RWPE2 (cell line): ENCODE measurements around the gene NEURL1B.
"Not testable (repeated sequence)": the region's sequence is repeated elsewhere in the genome, so short reads cannot be mapped to it uniquely, and the experiment has no call there.

Experiments
- ATAC-seq: fragments of 200-7000 bp; cut with Tn5 transposase; 3 replicates; pipeline ENCODE4 v1.9.1; 2021; ENCODE audit warnings: low read depth
- DNase-seq: peaks from one replicate; pipeline ENCODE4 v3.0.0-alpha.2; 2020; ENCODE audit warnings: low spot score
- H3K27ac ChIP-seq: fragments of 450-650 bp; 2 replicates; pipeline ENCODE4 v1.5.1; 2017; ENCODE audit warnings: mild to moderate bottlenecking; ENCODE audit not compliant: poor library complexity, severe bottlenecking
- H3K27me3 ChIP-seq: fragments of 250-450 bp; sonication (Bioruptor Pico); 2 replicates; pipeline ENCODE4 v1.5.1; 2021; ENCODE audit warnings: mild to moderate bottlenecking, moderate library complexity; ENCODE audit not compliant: insufficient read depth, poor library complexity, severe bottlenecking
- H3K36me3 ChIP-seq: fragments of 250-450 bp; sonication (Bioruptor Pico); 2 replicates; pipeline ENCODE4 v1.5.1; 2020; ENCODE audit warnings: low read depth, mild to moderate bottlenecking, moderate library complexity
- H3K4me1 ChIP-seq: fragments of 250-450 bp; sonication (Bioruptor Pico); 2 replicates; pipeline ENCODE4 v1.5.1; 2021; ENCODE audit warnings: mild to moderate bottlenecking, moderate library complexity; ENCODE audit not compliant: insufficient read depth, poor library complexity, severe bottlenecking
- H3K4me3 ChIP-seq: fragments of 250-450 bp; sonication (Bioruptor Pico); 2 replicates; pipeline ENCODE4 v1.5.1; 2021; ENCODE audit warnings: mild to moderate bottlenecking, moderate library complexity; ENCODE audit not compliant: severe bottlenecking
- H3K9me3 ChIP-seq: fragments of 250-450 bp; sonication (Bioruptor Pico); 2 replicates; pipeline ENCODE4 v1.5.1; 2021; ENCODE audit warnings: mild to moderate bottlenecking, moderate library complexity; ENCODE audit not compliant: severe bottlenecking
- TF ChIP-seq, protein P1 (sequence below): fragments of 450-650 bp; IDR thresholded peaks from one replicate; pipeline ENCODE4 v1.5.1; 2017; ENCODE audit warnings: mild to moderate bottlenecking, moderate library complexity; ENCODE audit not compliant: poor library complexity, severe bottlenecking

The NEURL1B gene

DNA sequence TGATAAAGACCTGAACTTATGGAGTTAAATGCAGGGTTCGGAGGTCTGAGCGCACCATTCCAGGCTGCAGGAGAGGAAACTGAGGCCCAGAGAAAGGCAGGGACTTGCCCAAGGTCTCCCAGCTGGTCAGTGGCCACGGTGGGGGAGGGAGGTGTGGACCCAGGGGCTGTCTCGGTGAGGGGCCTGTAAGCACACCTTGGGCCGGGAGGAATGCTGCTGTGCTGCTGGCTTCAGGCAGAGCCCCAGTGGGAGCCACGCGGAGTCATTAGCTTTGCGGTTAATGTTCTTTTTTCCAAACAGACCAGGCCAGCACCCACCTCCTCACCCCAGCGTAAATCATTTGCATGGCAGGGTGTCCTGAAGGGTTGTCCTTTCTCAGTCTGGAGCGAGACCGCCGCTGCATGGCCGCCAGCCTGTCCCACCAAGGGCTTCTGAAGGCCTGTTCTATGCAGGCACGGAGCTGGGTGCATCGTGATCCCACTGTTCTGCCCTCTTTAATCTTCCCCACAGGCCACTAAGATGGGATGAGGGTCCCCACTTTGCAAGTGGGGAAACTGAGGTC, 35.9 kb downstream of the NEURL1B start:
- DNase-seq, result no peak
- H3K27me3 ChIP-seq, result no peaks in the 10 kb centered on the region
- H3K36me3 ChIP-seq, result peaks cover 31% of the 10 kb centered on the region
- H3K9me3 ChIP-seq, result no peaks in the 10 kb centered on the region
- TF ChIP-seq, protein P1, sequence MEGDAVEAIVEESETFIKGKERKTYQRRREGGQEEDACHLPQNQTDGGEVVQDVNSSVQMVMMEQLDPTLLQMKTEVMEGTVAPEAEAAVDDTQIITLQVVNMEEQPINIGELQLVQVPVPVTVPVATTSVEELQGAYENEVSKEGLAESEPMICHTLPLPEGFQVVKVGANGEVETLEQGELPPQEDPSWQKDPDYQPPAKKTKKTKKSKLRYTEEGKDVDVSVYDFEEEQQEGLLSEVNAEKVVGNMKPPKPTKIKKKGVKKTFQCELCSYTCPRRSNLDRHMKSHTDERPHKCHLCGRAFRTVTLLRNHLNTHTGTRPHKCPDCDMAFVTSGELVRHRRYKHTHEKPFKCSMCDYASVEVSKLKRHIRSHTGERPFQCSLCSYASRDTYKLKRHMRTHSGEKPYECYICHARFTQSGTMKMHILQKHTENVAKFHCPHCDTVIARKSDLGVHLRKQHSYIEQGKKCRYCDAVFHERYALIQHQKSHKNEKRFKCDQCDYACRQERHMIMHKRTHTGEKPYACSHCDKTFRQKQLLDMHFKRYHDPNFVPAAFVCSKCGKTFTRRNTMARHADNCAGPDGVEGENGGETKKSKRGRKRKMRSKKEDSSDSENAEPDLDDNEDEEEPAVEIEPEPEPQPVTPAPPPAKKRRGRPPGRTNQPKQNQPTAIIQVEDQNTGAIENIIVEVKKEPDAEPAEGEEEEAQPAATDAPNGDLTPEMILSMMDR, result no peak
- ATAC-seq, result no peak
- no peak overlapping the region for H3K4me3 ChIP-seq
- no peak overlapping the region for H3K27ac ChIP-seq
- no peaks in the 10 kb centered on the region for H3K4me1 ChIP-seq

DNA sequence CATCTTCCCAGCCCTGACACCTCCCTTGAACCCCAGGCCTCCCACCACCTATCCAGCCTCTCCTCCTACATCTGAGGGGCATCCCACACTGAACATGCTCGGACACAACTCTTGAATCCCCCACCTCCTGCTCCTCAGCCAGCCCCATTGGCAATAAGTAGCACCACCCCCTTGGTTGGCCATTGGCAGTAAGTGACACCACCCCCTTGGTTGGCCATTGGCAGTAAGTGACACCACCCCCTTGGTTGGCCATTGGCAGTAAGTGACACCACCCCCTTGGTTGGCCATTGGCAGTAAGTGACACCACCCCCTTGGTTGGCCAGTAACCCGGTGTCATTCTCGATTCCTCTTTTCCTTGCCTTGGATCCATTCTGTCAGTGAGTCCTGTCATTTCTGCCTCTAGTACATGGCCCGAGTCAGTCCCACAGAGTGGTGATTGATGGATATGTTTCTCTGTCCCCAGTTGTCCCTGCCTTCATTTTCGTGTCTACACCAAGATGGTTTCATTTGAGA, 37.4 kb downstream of the NEURL1B start:
- not testable (repeated sequence) for DNase-seq, H3K4me1 ChIP-seq, H3K27me3 ChIP-seq, ATAC-seq, H3K9me3 ChIP-seq, H3K4me3 ChIP-seq, H3K27ac ChIP-seq
- H3K36me3 ChIP-seq, result peaks cover 21% of the 10 kb centered on the region

DNA sequence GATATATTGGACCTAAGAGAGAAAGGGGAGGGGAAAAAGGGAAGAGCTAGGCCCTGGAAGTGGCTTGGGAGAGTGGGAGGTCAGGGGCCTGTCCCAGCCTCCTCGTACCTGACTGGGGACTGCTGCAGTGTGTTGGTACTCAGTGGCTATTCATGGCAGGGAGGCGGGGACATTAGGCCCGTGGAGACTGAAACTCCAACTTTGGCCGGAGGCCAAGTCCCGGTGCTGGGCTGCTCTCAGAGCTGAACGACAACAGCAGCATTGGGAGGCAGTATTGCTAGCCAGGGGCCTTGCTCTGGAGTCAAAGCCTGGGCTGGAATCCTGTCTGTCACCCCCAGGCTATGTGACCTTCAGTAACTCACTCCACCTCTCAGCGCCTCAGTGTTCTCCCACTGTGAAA, 37.8 kb downstream of the NEURL1B start:
- Histone ChIP-seq H3K27me3 (no peaks in the 10 kb centered on the region), H3K4me3 (no peak overlapping the region), H3K36me3 (peaks cover 19% of the 10 kb centered on the region), H3K27ac (no peak overlapping the region), H3K4me1 (no peaks in the 10 kb centered on the region), H3K9me3 (no peaks in the 10 kb centered on the region)
- TF ChIP-seq, protein P1, result no peak
- DNase-seq, result no peak
- ATAC-seq, result no peak

DNA sequence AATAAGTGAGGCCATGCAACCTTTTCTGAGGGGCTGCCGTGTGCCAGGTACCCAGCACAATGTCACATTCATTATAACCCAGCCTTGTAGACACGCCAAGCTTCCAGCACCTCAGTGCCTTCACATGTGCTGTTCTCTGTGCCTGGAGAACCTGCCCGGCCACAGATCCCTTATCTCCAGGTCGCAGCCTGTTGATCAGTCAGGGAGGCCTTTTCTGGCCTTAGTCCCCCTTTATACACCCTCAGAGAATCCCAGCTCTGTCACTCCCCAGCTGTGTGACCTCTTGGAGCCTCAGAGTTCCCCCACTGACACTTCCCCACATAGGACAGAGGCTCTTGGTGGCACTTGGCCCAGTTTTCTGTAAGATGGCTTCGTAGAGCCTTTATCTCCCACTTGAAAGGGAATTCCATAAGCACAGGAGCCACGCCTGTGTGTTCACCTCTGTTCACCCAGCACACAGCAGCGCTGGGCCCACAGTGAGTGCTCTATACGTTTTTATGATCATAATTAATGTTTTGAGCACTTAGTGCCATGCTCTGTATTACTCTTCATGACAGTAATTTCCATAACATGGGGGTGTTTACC, 38.7 kb downstream of the NEURL1B start:
- TF ChIP-seq, protein P1, result no peak
- ATAC-seq, result no peak
- no peaks in the 10 kb centered on the region for H3K9me3 ChIP-seq
- H3K27me3 ChIP-seq, result no peaks in the 10 kb centered on the region
- no peak for DNase-seq
- no peaks in the 10 kb centered on the region for H3K4me1 ChIP-seq
- no peak overlapping the region for H3K4me3 ChIP-seq
- H3K27ac ChIP-seq, result no peak overlapping the region
- H3K36me3 ChIP-seq, result peaks cover 25% of the 10 kb centered on the region

DNA sequence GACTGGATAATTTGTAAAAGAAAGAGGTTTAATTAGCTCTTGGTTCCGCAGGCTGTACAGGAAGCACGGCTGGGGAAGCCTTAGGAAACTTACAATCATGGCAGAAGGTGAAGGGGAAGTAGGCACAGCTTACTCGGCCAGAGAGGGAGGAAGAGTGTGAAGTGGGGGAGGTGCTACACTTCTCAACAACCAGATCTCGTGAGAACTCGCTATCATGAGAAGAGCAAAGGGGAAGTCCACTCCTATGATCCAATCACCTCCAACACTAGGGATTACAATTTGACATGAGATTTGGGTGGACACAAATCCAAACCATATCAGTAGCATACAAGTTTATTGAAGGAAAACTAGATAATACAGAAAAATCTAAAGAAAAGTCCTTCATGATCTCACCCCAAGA, 39.9 kb downstream of the NEURL1B start:
- H3K9me3 ChIP-seq, result no peaks in the 10 kb centered on the region
- no peak overlapping the region for H3K27ac ChIP-seq
- no peaks in the 10 kb centered on the region for H3K27me3 ChIP-seq
- ATAC-seq (no peak), DNase-seq (no peak)
- H3K36me3 ChIP-seq, result peaks cover 32% of the 10 kb centered on the region
- no peak overlapping the region for H3K4me3 ChIP-seq
- TF ChIP-seq, protein P1, result no peak
- H3K4me1 ChIP-seq, result no peaks in the 10 kb centered on the region
